ENCODE data around the gene S100A6. TPM values are rescaled to one million over a fixed set of nuclear protein-coding genes. Genes with fewer than 3 reads are reported as not detected.
A peak's percentile ranks its signal among the peaks of the same experiment; 100 is the strongest.

Gene S100A6
- total RNA-seq, 1 donor from 2014 or later, result 562 TPM

DNA sequence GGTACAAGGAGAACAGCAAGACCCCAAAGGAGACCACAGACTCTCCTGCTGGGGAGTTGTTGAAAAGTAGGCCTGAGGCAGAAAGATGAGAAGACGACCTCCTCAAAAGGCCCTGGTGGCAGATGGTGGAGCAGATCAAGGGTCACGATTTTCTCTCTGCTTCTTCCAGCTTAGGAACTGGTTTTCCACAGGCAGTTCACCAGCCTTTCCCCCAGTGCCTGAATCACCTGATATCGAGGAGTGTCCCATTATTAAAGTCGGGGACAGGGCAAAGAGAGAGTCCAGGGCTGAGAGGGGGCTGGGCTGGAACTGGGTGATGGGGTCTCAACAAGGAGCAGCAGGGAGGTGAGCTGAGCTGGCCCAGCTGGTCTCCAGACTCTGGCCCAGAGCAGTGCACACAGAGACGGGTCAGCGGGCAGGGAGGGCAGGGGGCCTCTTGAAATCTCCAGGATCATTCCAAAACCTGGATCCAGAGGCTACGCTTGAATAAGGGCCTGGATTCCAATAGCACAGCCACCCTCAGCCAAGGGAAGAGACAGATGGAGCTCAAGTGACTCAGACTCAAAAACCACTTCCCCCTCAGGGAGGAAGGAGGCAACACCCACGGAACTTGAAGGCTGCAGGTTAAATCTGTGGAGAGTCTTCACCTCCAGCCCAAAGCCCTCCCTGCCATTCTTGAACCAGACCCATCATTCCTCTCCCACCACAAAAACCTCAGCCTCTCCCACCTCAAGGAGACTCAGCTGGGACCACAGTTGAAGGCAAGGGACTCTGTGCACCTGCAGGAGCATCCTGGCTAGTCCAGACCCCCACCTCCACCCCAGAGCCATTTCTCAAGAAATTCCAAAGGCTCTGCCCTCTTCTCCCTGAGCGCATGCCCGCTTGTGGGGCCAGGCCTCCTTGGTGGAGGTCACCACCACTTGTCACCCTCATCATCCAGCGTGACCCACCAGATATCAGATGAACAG, 4.9 kb upstream of the S100A6 start, which contains the start of gene S100A5:
S100A5 (minus strand) TSS at position 541 of the 968 bp plus-strand sequence. CDS start 743 bp downstream, outside the sequence.
- no peak within 1 kb of the TSS for H3K4me3 ChIP-seq
- peaks cover 82% of the 10 kb centered on the region for H3K4me1 ChIP-seq
- H3K9me3 ChIP-seq, result no peaks in the 10 kb centered on the region
- peak within 1 kb of the TSS; percentile 99 for H3K27ac ChIP-seq
- peaks cover 0 to 7% of the 10 kb centered on the region in 2 donors for H3K36me3 ChIP-seq
- intact Hi-C loops (cut with DNase I), result no loop called here
- no peaks in the 10 kb centered on the region for H3K27me3 ChIP-seq
- peak in 1 of 2 donors; percentile 91 for DNase-seq (ENCODE audit: extremely low spot score in 2 of 2)
- TF ChIP-seq POLR2AphosphoS5 (IDR thresholded peaks at IDR 0.05; ENCODE audit: insufficient read depth in 1 of 2, low read depth in 1 of 2) (no peak), CTCF (IDR thresholded peaks at IDR 0.05) (no peak), POLR2A (IDR thresholded peaks at IDR 0.05) (no peak)

DNA sequence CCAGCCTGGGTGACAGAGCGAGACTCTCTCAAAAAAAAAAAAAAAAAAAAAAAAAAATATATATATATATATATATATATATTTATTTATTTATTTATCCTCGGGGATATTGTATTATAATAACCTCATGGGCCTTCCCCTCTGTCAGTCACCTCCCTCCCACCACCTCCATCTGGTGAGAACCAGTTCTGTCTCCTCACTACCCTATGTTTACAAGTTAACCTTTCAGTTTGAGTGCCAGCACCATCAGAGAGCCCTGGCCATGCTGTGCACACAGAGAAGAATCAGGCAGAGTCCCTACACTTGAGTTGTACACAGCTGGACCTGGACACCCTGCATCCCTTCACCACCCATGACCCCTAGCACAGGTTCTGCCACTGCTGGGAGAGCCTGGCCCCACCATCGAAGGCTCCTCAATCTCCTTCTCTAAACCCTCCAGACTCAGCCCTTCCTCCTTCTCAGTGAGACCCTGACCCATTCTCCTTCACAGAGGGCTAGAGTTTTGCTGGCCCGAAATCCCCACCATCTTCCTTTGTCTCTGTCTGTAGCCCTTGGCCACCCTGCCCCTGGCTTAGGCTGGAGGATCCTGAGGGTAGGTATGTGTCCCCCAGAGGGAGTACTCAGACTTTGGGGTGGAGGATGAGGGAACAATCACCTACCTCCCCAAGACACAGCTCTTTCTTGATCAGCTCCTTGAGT, 3.8 kb upstream of the S100A6 start:
- Histone ChIP-seq H3K9me3 (no peaks in the 10 kb centered on the region), H3K4me3 (no peak overlapping the region), H3K27ac (peak overlapping the region; percentile 33), H3K36me3 (peaks cover 0 to 10% of the 10 kb centered on the region in 2 donors), H3K4me1 (peaks cover 79% of the 10 kb centered on the region), H3K27me3 (no peaks in the 10 kb centered on the region)
- intact Hi-C loops (cut with DNase I), result no loop called here
- peak in 1 of 2 donors; percentile 79 for DNase-seq (ENCODE audit: extremely low spot score in 2 of 2)
- no peak for TF ChIP-seq POLR2A (IDR thresholded peaks at IDR 0.05)
- TF ChIP-seq CTCF (IDR thresholded peaks at IDR 0.05), result no peak
- no peak for TF ChIP-seq POLR2AphosphoS5 (IDR thresholded peaks at IDR 0.05; ENCODE audit: insufficient read depth in 1 of 2, low read depth in 1 of 2)

DNA sequence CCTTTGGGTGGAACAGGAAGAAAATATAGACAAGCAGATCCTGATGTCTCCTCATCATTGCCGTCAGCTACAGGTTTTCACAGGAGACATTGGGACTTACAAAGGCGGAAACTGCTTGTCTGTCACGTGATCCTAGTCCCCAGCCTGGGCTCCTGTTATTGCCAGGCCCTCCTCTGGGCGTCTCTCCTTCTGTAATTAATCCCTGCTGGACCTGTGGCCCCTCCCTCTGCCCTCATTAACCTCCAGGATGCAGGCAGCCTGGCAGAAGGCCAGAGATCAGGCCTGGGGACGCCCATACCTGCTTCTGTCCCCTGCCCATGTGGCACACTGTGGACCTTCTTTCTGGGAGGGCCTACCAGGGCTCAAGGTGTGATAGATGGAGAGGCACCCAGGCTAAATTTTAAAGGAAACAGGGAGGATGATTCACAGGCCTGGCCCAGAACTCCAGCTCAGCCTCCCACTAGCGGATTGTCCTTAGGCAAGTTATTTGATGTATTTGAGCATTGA, 2.6 kb upstream of the S100A6 start:
- Histone ChIP-seq H3K36me3 (peaks cover 0 to 7% of the 10 kb centered on the region in 2 donors), H3K9me3 (no peaks in the 10 kb centered on the region), H3K27me3 (no peaks in the 10 kb centered on the region), H3K4me3 (no peak overlapping the region), H3K4me1 (peaks cover 79% of the 10 kb centered on the region), H3K27ac (peak overlapping the region; percentile 100)
- intact Hi-C loops (cut with DNase I), result no loop called here
- DNase-seq (ENCODE audit: extremely low spot score in 2 of 2), result no peak
- TF ChIP-seq CTCF (IDR thresholded peaks at IDR 0.05) (no peak), POLR2AphosphoS5 (IDR thresholded peaks at IDR 0.05; ENCODE audit: insufficient read depth in 1 of 2, low read depth in 1 of 2) (peak; percentile 40 to 41)

GRCh38 chr1:153537376-153537730, 1.6 kb upstream of the S100A6 start:
- DNase-seq (ENCODE audit: extremely low spot score in 2 of 2), result no peak
- peaks cover 79% of the 10 kb centered on the region for H3K4me1 ChIP-seq
- H3K27me3 ChIP-seq, result no peaks in the 10 kb centered on the region
- no peak for TF ChIP-seq POLR2A (IDR thresholded peaks at IDR 0.05)
- TF ChIP-seq POLR2AphosphoS5 (IDR thresholded peaks at IDR 0.05; ENCODE audit: insufficient read depth in 1 of 2, low read depth in 1 of 2), result no peak
- no peak for TF ChIP-seq CTCF (IDR thresholded peaks at IDR 0.05)
- H3K27ac ChIP-seq, result peak overlapping the region; percentile 100
- no peak overlapping the region for H3K4me3 ChIP-seq
- intact Hi-C loops (cut with DNase I), result no loop called here
- no peaks in the 10 kb centered on the region for H3K9me3 ChIP-seq
- H3K36me3 ChIP-seq, result peaks cover 0 to 4% of the 10 kb centered on the region in 2 donors
